GM21737 (cell line): ENCODE results near the gene NBDY.
A peak's percentile ranks its signal among the peaks of the same experiment; 100 is the strongest.
"Not testable (repeated sequence)": the region's sequence is repeated elsewhere in the genome, so short reads cannot be mapped to it uniquely, and the experiment has no call there.

Experiments
- ATAC-seq: cut with Tn5 transposase; IDR thresholded peaks from one replicate; pipeline ENCODE4 v1.9.1; 2021; ENCODE audit warnings: mild to moderate bottlenecking, moderate library complexity; ENCODE audit not compliant: unreplicated experiment

NBDY gene, protein sequence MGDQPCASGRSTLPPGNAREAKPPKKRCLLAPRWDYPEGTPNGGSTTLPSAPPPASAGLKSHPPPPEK

DNA sequence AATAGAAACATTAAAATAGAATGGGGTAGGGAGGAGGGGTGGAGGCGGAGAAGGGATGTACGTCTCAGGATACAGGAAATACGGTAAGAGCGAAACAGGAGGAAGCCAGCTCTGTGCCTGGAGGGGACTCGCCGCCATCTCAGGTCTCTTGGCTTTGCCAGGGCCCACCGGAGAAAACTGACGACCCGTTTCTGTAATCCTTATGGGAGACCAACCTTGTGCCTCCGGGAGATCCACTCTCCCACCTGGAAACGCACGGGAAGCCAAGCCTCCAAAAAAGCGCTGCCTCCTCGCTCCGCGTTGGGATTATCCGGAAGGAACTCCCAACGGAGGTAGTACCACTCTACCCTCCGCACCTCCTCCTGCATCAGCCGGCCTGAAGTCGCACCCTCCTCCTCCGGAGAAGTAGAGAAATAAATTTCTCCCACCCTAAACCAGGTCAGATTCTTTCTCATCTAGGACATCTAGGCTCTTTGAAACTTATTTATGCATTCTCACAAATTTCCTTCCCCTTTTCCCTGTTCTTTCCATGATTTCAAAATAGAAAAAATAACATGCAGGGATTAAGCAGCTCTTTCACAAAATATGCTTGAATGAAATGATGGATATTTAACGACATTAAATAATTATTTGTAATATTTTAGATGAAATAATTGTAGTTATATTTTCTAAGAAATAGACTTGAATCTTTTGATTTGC lies at the start of gene NBDY:
NBDY (plus strand) TSS at position 92 of the 699 bp plus-strand sequence; CDS start at position 203, 111 bp downstream.
- ATAC-seq = peak; percentile 65

DNA sequence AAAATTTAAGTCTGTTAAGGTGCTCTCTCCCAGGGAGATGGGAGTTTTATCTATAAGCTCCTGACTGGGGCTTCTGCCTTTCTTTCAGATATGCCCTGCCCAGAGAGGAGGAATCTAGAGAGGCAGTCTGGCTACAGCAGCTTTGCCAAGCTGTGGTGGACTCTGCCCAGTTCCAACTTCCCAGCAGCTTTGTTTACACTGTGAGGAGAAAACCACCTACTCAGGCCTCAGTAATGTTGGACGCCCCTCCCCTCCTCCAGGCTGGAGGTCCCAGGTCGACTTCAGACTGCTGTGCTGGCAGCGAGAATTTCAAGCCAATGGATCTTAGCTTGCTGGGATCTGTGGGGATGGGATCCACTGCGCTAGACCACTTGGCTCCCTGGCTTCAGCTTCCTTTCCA lies 24.5 kb upstream of the NBDY start:
- ATAC-seq = not testable (repeated sequence)

DNA sequence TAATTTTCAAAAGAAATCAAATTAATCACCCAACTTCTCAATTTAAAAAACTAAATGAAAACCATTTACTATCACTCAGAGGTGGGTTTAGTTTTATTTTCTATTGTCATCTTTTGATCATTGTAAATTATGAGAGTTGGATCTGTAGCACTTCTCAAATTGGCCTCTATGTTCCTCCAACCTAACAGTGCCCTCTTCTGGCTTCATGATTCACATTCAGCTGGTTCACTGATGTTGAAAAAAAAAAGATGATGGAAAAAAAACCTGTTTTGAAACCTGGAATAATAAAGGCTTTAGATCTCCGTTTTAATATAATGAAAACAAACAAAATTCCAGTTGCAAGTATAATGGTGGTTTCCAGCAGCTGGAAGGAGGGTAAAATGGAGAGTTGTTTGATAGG lies 2.4 kb upstream of the NBDY start:
- no peak for ATAC-seq

DNA sequence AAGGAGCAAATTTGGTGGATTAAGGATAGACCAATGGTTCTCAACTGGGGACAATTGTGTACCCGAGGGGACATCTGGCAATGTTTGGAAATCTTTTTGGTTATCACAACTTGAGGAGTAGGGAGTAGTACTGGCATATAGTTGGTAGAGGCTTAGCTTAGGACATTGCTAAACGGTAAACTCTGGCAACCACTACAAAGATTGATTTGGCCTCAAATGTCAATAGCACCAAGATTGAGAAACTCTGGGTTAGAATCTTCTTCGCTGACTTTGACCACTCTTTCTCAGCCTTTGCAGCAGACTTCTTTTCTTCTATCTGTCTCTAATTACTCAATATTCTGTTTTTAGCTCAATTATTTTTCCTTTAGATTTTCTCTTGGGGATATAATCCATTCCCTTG lies 1.5 kb upstream of the NBDY start:
- no peak for ATAC-seq

DNA sequence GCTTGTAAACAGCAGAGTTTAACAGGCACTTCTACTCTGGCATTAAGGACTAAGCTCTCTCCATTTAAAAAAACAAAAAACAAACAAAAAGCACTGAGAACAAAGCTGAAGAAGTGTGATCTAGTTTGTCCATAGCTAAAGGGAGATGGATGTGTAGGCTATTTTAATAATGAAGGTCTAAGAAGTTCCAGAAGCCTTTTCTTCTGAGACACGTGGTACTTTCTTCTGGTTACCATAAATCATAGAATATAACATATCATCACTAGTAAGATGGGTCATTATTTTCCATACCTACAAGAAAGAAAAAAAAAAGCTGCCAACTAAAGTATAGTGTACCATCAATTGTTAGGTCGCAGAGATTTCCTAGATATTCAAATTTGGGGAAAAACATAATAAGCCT lies 722 bp upstream of the NBDY start:
- no peak for ATAC-seq

DNA sequence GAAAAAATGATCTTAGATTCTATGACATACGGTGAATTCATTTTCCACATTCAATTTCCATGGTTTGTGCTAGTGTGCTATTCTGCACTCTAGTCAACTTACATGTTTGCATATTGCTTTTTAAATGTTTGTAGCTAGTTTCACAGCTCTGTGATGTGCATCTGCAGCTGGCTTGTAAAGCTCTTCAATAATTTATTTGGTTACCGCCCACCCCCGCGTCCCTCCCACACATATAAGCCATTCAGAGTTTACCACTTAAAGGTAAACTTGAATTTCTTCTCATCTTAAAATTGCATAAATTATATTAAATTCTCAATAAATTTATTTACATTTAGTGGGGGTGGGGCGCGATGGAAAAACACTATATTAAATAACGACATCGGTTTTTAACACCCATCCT lies 291 bp upstream of the NBDY start:
- ATAC-seq = peak; percentile 36

DNA sequence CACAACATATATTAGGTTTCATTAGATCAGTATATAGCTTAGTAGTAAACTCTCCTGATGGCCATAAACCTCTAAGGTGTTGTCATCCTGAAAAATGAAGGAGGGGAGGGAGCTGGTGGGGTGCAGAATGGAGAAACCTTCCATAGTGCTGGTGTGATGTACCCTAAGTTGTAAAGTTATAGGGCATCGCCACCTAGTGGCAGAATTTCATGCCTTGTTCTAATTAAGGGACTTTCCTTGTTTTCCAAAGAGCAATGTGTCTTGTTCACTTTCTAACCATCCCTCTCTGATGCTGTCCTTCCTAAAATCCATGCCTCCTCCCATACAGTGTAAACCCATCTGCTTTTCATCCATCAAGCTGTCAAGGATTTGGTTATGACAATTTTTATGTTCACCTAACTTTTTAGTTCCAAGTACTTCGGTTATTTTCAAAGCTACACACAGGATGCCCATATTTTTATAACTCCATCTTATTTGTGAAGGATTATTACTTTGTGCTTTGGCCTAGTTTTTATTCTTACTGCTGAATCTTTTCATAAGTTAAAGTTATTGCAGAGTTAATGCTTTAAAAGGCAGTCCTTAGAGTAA lies 4.5 kb downstream of the NBDY start:
- ATAC-seq = no peak

DNA sequence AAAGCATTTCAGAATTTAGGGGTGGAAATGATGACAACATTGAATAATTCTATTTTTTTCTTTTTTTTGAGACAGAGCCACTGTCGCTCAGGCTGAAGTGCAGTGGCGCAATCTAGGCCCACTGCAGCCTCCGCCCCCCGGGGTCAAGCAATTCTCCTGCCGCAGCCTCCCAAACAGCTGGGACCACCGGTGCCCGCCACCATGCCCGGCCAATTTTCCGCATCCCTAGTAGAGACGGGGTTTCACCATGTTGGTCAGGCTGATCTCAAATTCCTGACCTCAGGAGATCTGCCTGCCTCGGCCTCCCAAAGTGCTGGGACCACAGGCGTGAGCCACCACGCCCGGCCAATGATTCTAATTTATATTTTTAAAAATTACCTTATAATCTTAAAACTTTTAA lies 7.2 kb downstream of the NBDY start:
- ATAC-seq = no peak

DNA sequence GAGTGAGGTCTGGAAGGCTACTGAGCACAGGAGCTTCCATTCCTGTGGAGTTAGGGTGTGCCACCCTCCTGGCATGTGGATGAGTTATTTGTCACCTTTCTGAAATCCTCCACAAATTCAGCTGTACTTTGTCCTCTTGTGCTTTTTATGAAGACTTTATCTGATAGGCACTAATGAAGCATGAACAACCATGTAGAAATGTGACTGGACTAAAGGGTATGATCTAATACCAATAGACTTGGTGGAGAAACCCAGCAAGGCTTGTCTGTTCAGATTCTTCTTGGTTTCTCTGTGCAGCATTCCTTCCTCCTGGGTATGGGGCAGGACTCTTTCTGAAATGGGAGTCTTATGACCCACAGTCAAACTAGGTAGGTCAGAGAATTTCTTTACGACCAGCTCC lies 9.6 kb downstream of the NBDY start:
- no peak for ATAC-seq

DNA sequence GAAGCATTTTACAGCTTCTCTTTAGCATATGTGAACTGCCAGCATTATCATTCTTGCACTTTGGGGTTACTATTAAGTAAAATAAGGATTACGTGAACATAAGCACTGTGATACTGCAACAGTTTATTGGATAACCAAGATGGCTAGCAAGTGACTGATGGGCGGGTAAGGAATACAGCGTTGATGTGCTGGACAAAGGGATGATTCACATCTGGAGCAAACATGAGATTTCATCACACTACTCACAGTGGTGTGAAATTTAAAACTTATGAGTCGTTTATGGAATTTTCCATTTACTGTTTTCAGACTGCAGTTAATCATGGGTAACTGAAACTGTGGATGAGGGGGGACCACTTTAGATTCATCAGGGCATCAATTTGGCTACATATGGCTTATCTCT lies 16.0 kb downstream of the NBDY start:
- ATAC-seq = no peak

DNA sequence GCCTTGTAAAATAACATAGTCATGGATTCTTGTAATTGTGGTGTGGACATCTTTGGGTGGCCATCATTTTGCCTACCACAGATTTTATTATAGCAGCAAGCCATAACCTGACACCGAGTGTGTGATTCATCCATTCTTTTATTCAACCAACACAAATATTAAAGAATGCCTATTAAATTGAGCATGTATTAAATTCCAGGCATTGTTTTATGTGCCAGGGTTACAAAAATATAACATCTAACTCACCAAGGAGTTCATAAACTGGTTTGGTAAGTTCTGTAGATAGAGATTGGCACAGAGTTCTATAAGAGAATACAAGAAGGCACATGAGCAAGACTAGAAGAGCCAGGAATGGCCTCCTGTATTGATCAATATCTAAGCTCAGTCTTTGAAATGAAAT lies 18.0 kb downstream of the NBDY start:
- ATAC-seq = no peak

DNA sequence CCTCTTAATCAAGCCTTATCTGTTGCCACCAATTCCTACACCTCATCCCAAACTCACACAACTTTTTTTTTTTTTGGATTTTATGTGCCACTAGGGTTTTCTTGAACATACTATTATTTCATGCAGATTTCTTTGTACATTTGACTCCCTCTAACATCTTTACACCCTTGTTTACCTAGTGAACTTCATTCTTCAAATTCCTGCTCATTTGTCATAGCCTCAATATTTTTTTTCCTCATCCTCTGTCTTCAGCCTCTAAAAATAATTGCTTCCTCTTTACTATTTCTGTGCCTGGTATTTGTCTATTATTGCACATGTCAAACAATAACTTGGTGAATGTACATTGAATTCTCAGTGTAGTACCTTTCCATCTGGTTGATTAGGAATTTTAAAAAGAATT lies 22.0 kb downstream of the NBDY start:
- no peak for ATAC-seq

DNA sequence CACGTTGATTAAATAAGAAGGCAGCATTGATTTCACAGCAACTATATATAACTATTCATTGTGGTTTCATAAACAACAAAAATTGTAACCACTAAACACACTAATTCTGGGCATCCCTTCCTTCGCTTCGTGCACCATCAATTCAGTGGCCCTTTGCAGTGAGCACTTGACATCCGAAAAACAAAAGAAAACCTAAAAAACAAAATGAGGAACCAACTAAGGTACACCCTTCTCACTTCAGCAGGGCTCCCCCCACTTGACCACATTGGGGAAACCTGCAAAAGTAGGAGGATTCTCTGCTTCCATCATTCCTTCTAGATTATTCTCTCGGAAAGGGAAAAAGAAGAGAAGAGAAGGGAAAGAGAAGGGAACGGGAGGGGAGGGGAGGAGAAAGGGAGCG lies 28.3 kb downstream of the NBDY start:
- ATAC-seq = no peak

DNA sequence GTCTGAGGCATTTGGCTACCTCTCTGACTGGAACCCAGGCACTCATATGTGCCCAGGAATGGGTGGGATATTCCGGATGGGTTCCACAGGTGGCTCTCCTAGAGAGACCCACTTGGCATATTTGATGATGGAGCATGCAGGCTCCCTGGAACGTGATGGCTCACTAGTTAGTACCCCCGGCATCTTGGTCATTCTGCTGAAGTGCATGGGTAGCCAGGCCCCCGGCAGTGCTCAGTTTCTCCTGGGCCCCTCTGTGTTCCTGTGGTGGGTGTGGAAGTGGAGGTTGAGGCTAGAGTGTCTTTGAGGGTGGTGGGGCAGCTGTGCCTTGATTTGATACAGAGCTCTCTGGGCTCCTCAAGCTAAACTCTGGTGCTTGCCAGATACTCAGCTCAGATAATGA lies 29.4 kb downstream of the NBDY start:
- ATAC-seq = no peak

DNA sequence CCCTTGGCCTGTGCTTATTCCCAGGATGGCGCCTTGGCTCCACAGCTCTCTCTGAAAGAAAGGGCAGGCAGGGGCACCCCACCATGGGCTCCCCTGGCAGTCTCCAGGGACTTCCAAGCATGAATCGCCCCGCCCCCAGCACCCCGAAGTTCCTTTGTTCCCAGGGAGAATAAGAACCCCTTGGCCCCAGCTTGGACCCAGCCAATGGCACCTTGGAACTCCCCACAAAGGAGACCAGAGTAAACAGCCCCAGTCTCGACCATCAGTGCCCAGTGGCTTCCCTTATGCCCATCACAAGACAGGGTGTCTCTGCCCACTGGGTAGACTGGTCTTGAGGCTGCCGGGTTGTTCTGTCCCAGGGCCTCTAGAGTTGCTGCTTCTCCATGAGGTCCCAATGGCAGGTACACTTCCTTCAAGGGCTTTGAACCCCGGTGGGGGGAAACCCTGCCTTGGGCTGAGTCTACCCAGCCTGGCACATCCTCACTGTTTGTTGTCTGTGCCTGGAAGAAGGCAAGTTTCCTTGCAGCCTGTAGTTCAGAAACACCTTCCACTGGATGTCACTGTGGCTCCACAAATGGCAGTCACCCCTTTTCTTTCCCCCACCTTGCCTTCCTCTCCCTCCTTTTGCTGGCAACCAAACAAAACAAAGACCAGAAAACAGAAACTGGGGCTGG lies 30.8 kb downstream of the NBDY start:
- no peak for ATAC-seq

DNA sequence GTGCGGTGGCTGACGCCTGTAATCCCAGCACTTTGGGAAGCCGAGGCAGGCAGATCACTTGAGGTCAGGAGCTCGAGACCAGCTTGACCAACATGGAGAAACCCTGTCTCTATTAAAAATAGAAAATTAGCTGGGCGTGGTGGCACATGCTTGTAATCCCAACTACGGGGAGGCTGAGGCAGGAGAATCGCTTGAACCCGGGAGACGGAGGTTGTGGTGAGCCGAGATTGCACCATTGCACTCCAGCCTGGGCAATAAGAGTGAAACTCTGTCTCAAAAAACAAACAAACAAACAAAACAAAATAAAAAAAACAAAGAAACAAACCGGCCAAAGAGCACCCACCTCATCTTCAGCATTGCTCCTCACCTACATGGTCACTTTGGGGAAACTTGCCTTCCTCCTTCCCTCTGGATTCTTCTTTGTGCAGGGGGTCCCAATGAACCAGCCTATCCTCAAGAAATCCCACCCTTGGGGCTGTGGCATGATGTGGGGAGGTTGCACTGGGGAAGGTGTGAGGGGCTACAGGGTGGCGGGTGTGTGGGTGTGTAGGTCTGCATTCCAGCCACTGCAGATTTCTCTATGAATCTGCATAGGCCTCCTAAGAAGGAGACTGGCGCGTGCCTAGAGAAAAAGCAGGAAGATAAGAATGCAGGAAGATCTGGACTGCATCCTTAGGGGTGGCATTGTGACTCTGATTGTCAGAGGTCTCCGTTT lies 31.5 kb downstream of the NBDY start:
- not testable (repeated sequence) for ATAC-seq

DNA sequence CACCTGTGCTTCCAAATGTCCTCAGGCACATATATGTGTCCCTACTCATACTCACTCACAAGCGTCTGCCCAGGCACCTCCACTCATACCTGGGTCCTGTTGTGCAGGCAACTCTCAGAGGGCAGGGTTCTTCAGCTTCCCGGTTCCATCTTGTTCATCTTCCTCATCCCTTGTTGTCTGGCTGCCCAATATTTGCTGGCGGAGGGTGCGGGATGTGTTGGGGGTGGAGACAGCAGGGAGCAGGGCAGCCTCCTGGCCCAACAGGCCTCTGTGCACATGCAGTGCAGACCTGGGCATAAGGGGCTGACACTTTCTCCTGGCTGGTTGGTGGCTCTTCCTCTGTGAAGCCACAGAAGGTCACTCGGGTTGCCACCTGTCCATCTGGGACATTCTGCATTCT lies 32.1 kb downstream of the NBDY start:
- no peak for ATAC-seq

DNA sequence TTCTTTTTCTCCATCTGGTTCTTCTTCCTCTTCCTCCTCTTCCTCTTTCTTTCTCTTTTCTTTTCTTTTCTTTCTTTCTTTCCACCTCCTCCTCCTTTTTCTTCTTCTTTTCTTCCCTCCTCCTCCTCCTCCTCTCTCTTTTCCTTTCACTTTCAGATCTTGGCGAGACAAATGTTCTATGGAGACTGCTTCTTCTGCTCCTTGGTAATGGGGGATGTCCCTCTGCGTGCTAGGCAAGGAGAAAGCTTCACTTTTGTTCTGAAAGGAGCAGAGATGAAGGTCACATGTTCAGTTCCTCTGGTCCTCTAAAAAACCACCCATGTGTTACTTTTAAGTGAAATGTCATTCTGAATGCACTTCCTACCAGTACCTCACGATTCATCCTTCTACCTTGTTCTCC lies 33.2 kb downstream of the NBDY start:
- ATAC-seq = no peak

DNA sequence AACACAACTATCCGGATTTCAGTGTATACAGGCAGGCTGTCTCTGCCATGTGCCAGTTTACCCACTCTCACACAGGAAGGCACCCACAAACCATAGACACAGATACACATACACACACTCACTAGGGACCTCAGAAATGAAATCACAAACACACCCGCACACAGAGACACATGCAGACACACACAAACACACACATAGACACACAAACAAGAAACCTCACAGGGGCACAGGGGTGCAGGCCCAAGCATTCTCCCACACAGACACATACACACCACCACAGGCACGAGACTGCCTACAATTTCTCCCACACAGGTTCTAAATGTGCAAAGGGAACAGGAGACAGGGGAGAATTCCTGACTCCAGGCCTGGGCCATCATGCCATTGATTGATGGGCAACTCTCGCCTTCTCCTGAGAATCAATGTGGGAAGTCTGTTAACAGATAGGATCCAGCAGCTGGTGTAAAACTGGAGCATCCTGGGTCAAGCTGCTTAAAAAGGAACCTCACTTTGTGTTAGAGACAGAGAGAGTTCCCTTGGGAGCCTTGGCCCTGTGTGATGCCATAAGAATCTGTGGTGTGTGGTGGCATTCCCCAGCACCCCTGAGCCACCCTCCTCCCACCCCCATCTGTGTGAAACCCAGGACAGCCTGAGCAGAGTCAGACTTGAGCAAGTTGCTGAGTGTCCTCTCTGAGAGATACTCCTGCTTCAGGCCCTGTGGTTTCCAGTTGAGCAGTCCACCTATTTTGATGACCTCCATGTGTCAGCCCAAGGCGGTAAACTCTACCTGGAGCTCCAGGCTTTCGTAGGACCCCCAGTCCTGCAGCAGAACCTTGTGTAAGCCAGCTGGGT lies 33.9 kb downstream of the NBDY start:
- no peak for ATAC-seq

DNA sequence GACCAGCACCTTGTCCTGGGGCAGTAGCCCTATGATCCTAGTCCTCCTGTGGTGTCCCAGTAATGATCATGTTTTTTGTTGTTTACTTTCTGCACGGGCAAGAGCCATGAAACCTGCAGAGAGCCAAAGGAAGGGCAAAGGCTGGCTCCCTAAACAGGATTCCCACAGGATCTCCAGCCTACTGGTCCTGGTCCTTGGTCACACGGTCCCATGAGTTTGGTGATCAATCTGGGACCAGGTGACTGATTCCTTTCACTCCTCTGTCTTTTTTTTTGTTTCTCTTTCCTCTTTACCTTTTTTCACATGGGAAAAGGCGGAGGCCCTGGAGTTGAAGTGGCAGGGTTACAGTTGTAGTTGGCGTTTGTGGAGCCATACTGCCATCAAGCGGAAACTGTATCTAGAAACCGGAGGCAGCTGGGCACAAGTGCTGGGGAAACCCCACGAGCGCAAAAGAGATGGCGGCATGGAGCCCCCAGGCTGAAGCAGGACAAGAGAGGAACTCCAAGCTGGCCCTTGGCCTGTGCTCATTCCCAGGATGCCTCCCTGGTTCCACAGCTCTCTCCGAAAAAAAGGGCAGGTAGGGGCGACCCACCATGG lies 34.6 kb downstream of the NBDY start:
- ATAC-seq = no peak
